ENCODE measurements around the gene DDX56.

Gene DDX56

GRCh38 chr7:44524811-44525388 is 48.8 kb downstream of the DDX56 start:
- H3K27ac ChIP-seq (ENCODE audit: low read depth, low read length): no peak overlapping the region
- no peaks in the 10 kb centered on the region for H3K9me2 ChIP-seq (replicated peaks; ENCODE audit: control insufficient read depth, low read length)
- H3K4me1 ChIP-seq (ENCODE audit: control insufficient read depth, low read length): no peaks in the 10 kb centered on the region
- H4K20me1 ChIP-seq (ENCODE audit: control insufficient read depth, insufficient read depth, low read depth, low read length): no peaks in the 10 kb centered on the region
- no peak overlapping the region for H3K4me3 ChIP-seq (ENCODE audit: low read length)
- H3K4me2 ChIP-seq (ENCODE audit: low read length): no peak overlapping the region
- TF ChIP-seq, protein P1, sequence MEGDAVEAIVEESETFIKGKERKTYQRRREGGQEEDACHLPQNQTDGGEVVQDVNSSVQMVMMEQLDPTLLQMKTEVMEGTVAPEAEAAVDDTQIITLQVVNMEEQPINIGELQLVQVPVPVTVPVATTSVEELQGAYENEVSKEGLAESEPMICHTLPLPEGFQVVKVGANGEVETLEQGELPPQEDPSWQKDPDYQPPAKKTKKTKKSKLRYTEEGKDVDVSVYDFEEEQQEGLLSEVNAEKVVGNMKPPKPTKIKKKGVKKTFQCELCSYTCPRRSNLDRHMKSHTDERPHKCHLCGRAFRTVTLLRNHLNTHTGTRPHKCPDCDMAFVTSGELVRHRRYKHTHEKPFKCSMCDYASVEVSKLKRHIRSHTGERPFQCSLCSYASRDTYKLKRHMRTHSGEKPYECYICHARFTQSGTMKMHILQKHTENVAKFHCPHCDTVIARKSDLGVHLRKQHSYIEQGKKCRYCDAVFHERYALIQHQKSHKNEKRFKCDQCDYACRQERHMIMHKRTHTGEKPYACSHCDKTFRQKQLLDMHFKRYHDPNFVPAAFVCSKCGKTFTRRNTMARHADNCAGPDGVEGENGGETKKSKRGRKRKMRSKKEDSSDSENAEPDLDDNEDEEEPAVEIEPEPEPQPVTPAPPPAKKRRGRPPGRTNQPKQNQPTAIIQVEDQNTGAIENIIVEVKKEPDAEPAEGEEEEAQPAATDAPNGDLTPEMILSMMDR (IDR thresholded peaks at IDR 0.05; ENCODE audit: low read depth, low read length, poor library complexity, severe bottlenecking): no peak
- TF ChIP-seq EZH2phosphoT487 (IDR thresholded peaks at IDR 0.05; ENCODE audit: borderline replicate concordance, low read length): no peak
- peaks cover 22% of the 10 kb centered on the region for H3K27me3 ChIP-seq (ENCODE audit: control insufficient read depth, low read length)
- no peaks in the 10 kb centered on the region for H3K79me2 ChIP-seq (ENCODE audit: control insufficient read depth, low read length)
- H3K36me3 ChIP-seq (ENCODE audit: control insufficient read depth, low read length): no peaks in the 10 kb centered on the region
- H3K9me3 ChIP-seq (ENCODE audit: control insufficient read depth, insufficient read depth, low read length): no peaks in the 10 kb centered on the region
- no peaks in the 10 kb centered on the region for H3F3A ChIP-seq (ENCODE audit: control insufficient read depth, insufficient read depth)

- Histone ChIP-seq H3K36me3 (ENCODE audit: control insufficient read depth, low read length) (no peaks in the 10 kb centered on the region), H3K4me1 (ENCODE audit: control insufficient read depth, low read length) (no peaks in the 10 kb centered on the region), H3K27ac (ENCODE audit: low read depth, low read length) (no peak overlapping the region), H3K4me3 (ENCODE audit: low read length) (no peak overlapping the region), H3K9me2 (replicated peaks; ENCODE audit: control insufficient read depth, low read length) (no peaks in the 10 kb centered on the region), H4K20me1 (ENCODE audit: control insufficient read depth, insufficient read depth, low read depth, low read length) (no peaks in the 10 kb centered on the region), H3F3A (ENCODE audit: control insufficient read depth, insufficient read depth) (no peaks in the 10 kb centered on the region), H3K4me2 (ENCODE audit: low read length) (no peak overlapping the region), H3K9me3 (ENCODE audit: control insufficient read depth, insufficient read depth, low read length) (no peaks in the 10 kb centered on the region), H3K79me2 (ENCODE audit: control insufficient read depth, low read length) (no peaks in the 10 kb centered on the region), H3K27me3 (ENCODE audit: control insufficient read depth, low read length) (peaks cover 18% of the 10 kb centered on the region; the same call in 1 of the 2 replicates)
- TF ChIP-seq EZH2phosphoT487 (IDR thresholded peaks at IDR 0.05; ENCODE audit: borderline replicate concordance, low read length): no peak
- TF ChIP-seq, protein P1 (IDR thresholded peaks at IDR 0.05; ENCODE audit: low read depth, low read length, poor library complexity, severe bottlenecking): no peak
Measured at GRCh38 chr7:44522315-44522714, 51.4 kb downstream of the DDX56 start.

GRCh38 chr7:44521347-44522095 is 52.2 kb downstream of the DDX56 start:
- H4K20me1 ChIP-seq (ENCODE audit: control insufficient read depth, insufficient read depth, low read depth, low read length): no peaks in the 10 kb centered on the region
- peaks cover 18% of the 10 kb centered on the region; the same call in 1 of the 2 replicates for H3K27me3 ChIP-seq (ENCODE audit: control insufficient read depth, low read length)
- H3K27ac ChIP-seq (ENCODE audit: low read depth, low read length): no peak overlapping the region
- no peaks in the 10 kb centered on the region for H3K36me3 ChIP-seq (ENCODE audit: control insufficient read depth, low read length)
- no peaks in the 10 kb centered on the region for H3K9me3 ChIP-seq (ENCODE audit: control insufficient read depth, insufficient read depth, low read length)
- H3K9me2 ChIP-seq (replicated peaks; ENCODE audit: control insufficient read depth, low read length): no peaks in the 10 kb centered on the region
- no peaks in the 10 kb centered on the region for H3K4me1 ChIP-seq (ENCODE audit: control insufficient read depth, low read length)
- no peak overlapping the region for H3K4me2 ChIP-seq (ENCODE audit: low read length)
- H3K79me2 ChIP-seq (ENCODE audit: control insufficient read depth, low read length): no peaks in the 10 kb centered on the region
- H3F3A ChIP-seq (ENCODE audit: control insufficient read depth, insufficient read depth): no peaks in the 10 kb centered on the region
- TF ChIP-seq EZH2phosphoT487 (IDR thresholded peaks at IDR 0.05; ENCODE audit: borderline replicate concordance, low read length): no peak
- TF ChIP-seq, protein P1 (IDR thresholded peaks at IDR 0.05; ENCODE audit: low read depth, low read length, poor library complexity, severe bottlenecking): no peak
- no peak overlapping the region for H3K4me3 ChIP-seq (ENCODE audit: low read length)
